HEK293 (cell line): ENCODE measurements around the gene CCDC183.

Source experiments
- CTCF ChIA-PET: fragments of 350-600 bp; formaldehyde crosslinking; extraction: SDS; loops from one replicate; lab custom pipeline; 2021; ENCODE audit warnings: antibody characterized with exemption; lab: Yijun Ruan, JAX
- POLR2A ChIA-PET: fragments of 300-600 bp; formaldehyde crosslinking; extraction: SDS; loops from one replicate; lab custom pipeline; 2020; ENCODE audit warnings: antibody characterized with exemption, inconsistent platforms; lab: Yijun Ruan, JAX
- H3K27ac ChIP-seq: fragments of 200-500 bp; sonication (Bioruptor generic); 2 replicates; pipeline ENCODE4 v1.5.1; 2014; ENCODE audit warnings: low read depth, low read length, control low read depth, inconsistent platforms; ENCODE audit errors: extremely low read depth
- H3K36me3 ChIP-seq, 2 experiments: fragments of 200-500 bp in 1 of 2; sonication (Bioruptor generic) in 1 of 2; 1 replicate in 1 of 2; 2 replicates in 1 of 2; pipeline ENCODE4 v1.5.1; 2014 to 2017; ENCODE audit warnings: inconsistent platforms in 2 of 2, low read length in 2 of 2; ENCODE audit not compliant: control insufficient read depth in 2 of 2, insufficient read depth in 1 of 2
- H3K4me1 ChIP-seq: fragments of 200-500 bp; sonication (Bioruptor generic); 2 replicates; pipeline ENCODE4 v1.5.1; 2014; ENCODE audit warnings: mild to moderate bottlenecking, low read length, inconsistent platforms; ENCODE audit not compliant: control insufficient read depth, insufficient read depth
- H3K4me3 ChIP-seq: 2 replicates; pipeline ENCODE4 v1.5.1; 2011; ENCODE audit warnings: low read depth, mild to moderate bottlenecking, control low read depth, low read length, moderate library complexity
- H3K9me3 ChIP-seq: fragments of 200-500 bp; sonication (Bioruptor generic); 2 replicates; pipeline ENCODE4 v1.5.1; 2014; ENCODE audit warnings: low read depth, low read length, inconsistent platforms; ENCODE audit not compliant: control insufficient read depth, insufficient read depth
- BCL11A ChIP-seq: fragments of 450-650 bp; formaldehyde crosslinking; IDR thresholded peaks from 2 replicates; pipeline ENCODE4 v1.5.1; 2016; ENCODE audit warnings: low read depth, missing biosample characterization, missing genetic modification characterization
- BCL11B ChIP-seq: fragments of 450-650 bp; formaldehyde crosslinking; IDR thresholded peaks from 2 replicates; pipeline ENCODE4 v1.5.1; 2016; ENCODE audit warnings: low read depth, missing biosample characterization, missing genetic modification characterization
- GLIS1 ChIP-seq: fragments of 450-650 bp; formaldehyde crosslinking; IDR thresholded peaks from 2 replicates; pipeline ENCODE4 v1.5.1; 2016; ENCODE audit warnings: missing biosample characterization, missing genetic modification characterization
- GLIS2 ChIP-seq: fragments of 450-650 bp; formaldehyde crosslinking; IDR thresholded peaks from 2 replicates; pipeline ENCODE4 v1.5.1; 2016; ENCODE audit warnings: missing biosample characterization, missing genetic modification characterization
- KLF1 ChIP-seq: fragments of 450-650 bp; formaldehyde crosslinking; IDR thresholded peaks from 2 replicates; pipeline ENCODE4 v1.5.1; 2016; ENCODE audit warnings: missing biosample characterization, missing genetic modification characterization
- KLF16 ChIP-seq: fragments of 450-650 bp; formaldehyde crosslinking; IDR thresholded peaks from 2 replicates; pipeline ENCODE4 v1.5.1; 2017; ENCODE audit warnings: missing biosample characterization, missing genetic modification characterization
- KLF7 ChIP-seq: fragments of 450-650 bp; formaldehyde crosslinking; IDR thresholded peaks from 2 replicates; pipeline ENCODE4 v1.5.1; 2016; ENCODE audit warnings: missing biosample characterization, missing genetic modification characterization, borderline replicate concordance
- ZFHX2 ChIP-seq: fragments of 450-650 bp; formaldehyde crosslinking; conservative IDR thresholded peaks from 2 replicates; pipeline ENCODE4 v1.5.1; 2016; ENCODE audit warnings: missing biosample characterization, missing genetic modification characterization
- ZNF335 ChIP-seq: fragments of 450-650 bp; formaldehyde crosslinking; conservative IDR thresholded peaks from 2 replicates; pipeline ENCODE4 v1.5.1; 2016; ENCODE audit warnings: missing biosample characterization, missing genetic modification characterization
- ZNF341 ChIP-seq: fragments of 450-650 bp; formaldehyde crosslinking; IDR thresholded peaks from 2 replicates; pipeline ENCODE4; 2016; ENCODE audit warnings: low read depth, missing biosample characterization, missing genetic modification characterization
- ZNF529 ChIP-seq: fragments of 450-650 bp; formaldehyde crosslinking; IDR thresholded peaks from 2 replicates; pipeline ENCODE4 v1.5.1; 2017; ENCODE audit warnings: missing genetic modification characterization, missing biosample characterization; ENCODE audit not compliant: insufficient replicate concordance
- ZNF626 ChIP-seq: fragments of 450-650 bp; sonication (Bioruptor Pico); formaldehyde crosslinking; IDR thresholded peaks from 2 replicates; pipeline ENCODE4 v1.5.1; 2018; ENCODE audit warnings: missing biosample characterization, missing genetic modification characterization, inconsistent platforms
- TF ChIP-seq, protein P1 (sequence below): fragments of 450-650 bp; formaldehyde crosslinking; IDR thresholded peaks from 2 replicates; pipeline ENCODE4 v1.5.1; 2017; ENCODE audit warnings: missing biosample characterization, missing genetic modification characterization
- TF ChIP-seq, protein P2 (sequence below): fragments of 450-650 bp; formaldehyde crosslinking; optimal IDR thresholded peaks from 2 replicates; pipeline ENCODE3; 2016; ENCODE audit warnings: missing biosample characterization, mild to moderate bottlenecking, missing genetic modification characterization
- TF ChIP-seq, protein P3 (sequence below): fragments of 450-650 bp; formaldehyde crosslinking; IDR thresholded peaks from 2 replicates; pipeline ENCODE4 v1.5.1; 2017; ENCODE audit warnings: missing biosample characterization, missing genetic modification characterization

The CCDC183 gene

DNA sequence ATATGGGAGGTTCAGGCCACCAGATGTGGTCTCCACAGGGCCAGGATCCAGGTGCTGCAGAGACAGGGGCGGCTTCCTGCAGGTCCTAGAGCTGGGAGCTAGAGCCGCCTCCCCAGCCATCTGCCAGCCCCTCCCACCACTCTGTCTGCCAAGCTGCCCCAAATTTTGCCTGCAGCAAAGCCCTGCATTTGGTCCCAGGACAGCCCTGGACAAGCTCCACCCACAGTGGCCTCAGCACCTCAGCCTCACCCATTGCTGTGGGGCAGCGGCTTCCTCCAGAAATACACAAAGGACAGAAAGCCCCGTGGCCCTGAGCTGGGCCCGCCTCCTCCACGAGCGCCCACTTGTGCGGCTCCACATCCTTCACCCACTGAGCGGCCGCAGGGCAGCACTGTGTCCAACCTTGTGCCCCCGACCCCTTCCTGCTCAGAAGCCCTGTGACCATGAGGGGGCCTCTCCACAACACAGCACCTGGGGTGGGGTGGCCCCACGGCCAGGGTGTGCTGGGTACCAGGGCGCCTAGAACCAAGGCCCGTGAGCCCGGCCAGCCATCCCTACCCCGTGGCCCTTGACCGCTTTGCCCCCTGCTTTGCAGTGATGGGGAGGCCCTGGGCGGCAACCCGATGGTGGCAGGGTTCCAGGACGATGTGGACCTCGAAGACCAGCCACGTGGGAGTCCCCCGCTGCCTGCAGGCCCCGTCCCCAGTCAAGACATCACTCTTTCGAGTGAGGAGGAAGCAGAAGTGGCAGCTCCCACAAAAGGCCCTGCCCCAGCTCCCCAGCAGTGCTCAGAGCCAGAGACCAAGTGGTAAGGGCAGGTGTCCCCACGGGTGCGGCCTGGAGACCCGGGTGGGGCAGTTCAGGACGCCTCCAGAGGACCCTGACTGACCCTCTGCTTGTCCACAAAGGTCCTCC lies 42.4 kb downstream of the CCDC183 start:
- CTCF ChIA-PET, result interaction anchor here (1.1 kb wide), 1 partner anchor 168 kb away, joined by 3 read pairs; no protein-coding TSS in a partner anchor
- Histone ChIP-seq H3K27ac (no peak overlapping the region), H3K4me1 (0 out of 2 replicates have a peak, but pooled peaks cover 5% of the 10 kb centered on the region), H3K4me3 (no peak overlapping the region), H3K9me3 (no peaks in the 10 kb centered on the region), H3K36me3 (peaks cover 0 to 44% of the 10 kb centered on the region in 2 experiments; a peak in 2 of 3 replicates)
- POLR2A ChIA-PET, result no interaction called here
- TF ChIP-seq ZNF335 (tag by site-specific recombination) (peak; percentile 66), ZNF529 (tag by site-specific recombination) (no peak), GLIS1 (tag by site-specific recombination) (0 out of 2 replicates have a peak, but pooled peaks have one; percentile 11), GLIS2 (tag by site-specific recombination) (peak; percentile 64)
- TF ChIP-seq, protein P1, sequence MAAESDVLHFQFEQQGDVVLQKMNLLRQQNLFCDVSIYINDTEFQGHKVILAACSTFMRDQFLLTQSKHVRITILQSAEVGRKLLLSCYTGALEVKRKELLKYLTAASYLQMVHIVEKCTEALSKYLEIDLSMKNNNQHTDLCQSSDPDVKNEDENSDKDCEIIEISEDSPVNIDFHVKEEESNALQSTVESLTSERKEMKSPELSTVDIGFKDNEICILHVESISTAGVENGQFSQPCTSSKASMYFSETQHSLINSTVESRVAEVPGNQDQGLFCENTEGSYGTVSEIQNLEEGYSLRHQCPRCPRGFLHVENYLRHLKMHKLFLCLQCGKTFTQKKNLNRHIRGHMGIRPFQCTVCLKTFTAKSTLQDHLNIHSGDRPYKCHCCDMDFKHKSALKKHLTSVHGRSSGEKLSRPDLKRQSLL, result peak; percentile 70; the same call in 1 of the 2 replicates

DNA sequence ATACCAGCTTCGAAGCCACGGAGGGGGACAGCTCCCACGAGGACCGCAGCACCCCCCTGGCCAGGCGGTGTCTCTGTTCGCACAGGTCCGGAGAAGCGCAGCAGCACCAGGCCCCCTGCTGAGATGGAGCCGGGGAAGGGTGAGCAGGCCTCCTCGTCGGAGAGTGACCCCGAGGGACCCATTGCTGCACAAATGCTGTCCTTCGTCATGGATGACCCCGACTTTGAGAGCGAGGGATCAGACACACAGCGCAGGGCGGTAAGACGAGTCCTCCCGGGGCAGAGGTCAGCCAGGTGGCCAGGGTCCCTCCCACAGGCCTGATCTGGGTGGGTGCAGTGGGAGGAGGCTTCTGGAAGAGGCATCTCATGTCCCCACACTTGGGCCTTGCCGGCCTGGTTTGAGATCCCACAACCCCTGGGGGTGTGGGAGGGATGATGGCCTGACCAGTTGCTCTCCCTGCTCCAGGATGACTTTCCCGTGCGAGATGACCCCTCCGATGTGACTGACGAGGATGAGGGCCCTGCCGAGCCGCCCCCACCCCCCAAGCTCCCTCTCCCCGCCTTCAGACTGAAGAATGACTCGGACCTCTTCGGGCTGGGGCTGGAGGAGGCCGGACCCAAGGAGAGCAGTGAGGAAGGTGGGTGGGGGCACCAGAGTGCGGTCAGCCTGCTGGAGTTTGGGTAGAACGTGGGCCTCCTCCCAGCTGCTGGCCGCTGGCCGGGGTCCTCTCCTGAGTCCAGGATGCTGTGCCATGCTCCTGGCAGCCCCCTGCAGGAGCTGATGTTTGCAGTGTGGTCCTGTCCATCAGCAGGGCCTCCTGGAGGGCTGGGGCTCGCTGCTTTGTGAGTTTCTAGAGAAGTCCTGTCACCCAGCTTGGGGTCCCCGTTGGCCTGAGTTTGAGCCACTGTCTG lies 43.3 kb downstream of the CCDC183 start:
- ChIA-PET POLR2A (interaction anchor here (0.5 to 1.2 kb wide), 3 partner anchors 20 to 183 kb away, joined by 3 to 4 read pairs (median 4); no protein-coding TSS in a partner anchor), CTCF (interaction anchor here (0.7 to 3.3 kb wide), 5 partner anchors 8 to 196 kb away, joined by 3 to 13 read pairs (median 3); no protein-coding TSS in a partner anchor)
- no peak overlapping the region for H3K4me3 ChIP-seq
- peaks cover 0 to 40% of the 10 kb centered on the region in 2 experiments; a peak in 2 of 3 replicates for H3K36me3 ChIP-seq
- H3K9me3 ChIP-seq, result no peaks in the 10 kb centered on the region
- TF ChIP-seq, protein P2, sequence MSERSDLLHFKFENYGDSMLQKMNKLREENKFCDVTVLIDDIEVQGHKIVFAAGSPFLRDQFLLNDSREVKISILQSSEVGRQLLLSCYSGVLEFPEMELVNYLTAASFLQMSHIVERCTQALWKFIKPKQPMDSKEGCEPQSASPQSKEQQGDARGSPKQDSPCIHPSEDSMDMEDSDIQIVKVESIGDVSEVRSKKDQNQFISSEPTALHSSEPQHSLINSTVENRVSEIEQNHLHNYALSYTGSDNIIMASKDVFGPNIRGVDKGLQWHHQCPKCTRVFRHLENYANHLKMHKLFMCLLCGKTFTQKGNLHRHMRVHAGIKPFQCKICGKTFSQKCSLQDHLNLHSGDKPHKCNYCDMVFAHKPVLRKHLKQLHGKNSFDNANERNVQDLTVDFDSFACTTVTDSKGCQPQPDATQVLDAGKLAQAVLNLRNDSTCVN (tag by site-specific recombination), result no peak
- TF ChIP-seq ZNF626 (tag by site-specific recombination) (no peak), GLIS2 (tag by site-specific recombination) (peak; percentile 21; the same call in 1 of the 2 replicates), BCL11B (0 out of 2 replicates have a peak, but pooled peaks have one; percentile 71), KLF1 (tag by site-specific recombination) (0 out of 2 replicates have a peak, but pooled peaks have one; percentile 7), KLF16 (tag by site-specific recombination) (no peak), ZNF341 (peak; percentile 80), KLF7 (tag by site-specific recombination) (0 out of 2 replicates have a peak, but pooled peaks have one; percentile 20), ZFHX2 (tag by site-specific recombination) (peak; percentile 44), BCL11A (tag by site-specific recombination) (0 out of 2 replicates have a peak, but pooled peaks have one; percentile 37)
- TF ChIP-seq, protein P3, sequence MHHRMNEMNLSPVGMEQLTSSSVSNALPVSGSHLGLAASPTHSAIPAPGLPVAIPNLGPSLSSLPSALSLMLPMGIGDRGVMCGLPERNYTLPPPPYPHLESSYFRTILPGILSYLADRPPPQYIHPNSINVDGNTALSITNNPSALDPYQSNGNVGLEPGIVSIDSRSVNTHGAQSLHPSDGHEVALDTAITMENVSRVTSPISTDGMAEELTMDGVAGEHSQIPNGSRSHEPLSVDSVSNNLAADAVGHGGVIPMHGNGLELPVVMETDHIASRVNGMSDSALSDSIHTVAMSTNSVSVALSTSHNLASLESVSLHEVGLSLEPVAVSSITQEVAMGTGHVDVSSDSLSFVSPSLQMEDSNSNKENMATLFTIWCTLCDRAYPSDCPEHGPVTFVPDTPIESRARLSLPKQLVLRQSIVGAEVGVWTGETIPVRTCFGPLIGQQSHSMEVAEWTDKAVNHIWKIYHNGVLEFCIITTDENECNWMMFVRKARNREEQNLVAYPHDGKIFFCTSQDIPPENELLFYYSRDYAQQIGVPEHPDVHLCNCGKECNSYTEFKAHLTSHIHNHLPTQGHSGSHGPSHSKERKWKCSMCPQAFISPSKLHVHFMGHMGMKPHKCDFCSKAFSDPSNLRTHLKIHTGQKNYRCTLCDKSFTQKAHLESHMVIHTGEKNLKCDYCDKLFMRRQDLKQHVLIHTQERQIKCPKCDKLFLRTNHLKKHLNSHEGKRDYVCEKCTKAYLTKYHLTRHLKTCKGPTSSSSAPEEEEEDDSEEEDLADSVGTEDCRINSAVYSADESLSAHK (tag by site-specific recombination), result peak; percentile 85
- 0 out of 2 replicates have a peak, but pooled peaks cover 5% of the 10 kb centered on the region for H3K4me1 ChIP-seq
- H3K27ac ChIP-seq, result no peak overlapping the region
